Right lobe of liver (tissue), 6 donors: Measurements from ENCODE around the gene PRAC1. TPM values are rescaled to one million over a fixed set of nuclear protein-coding genes. Genes with fewer than 3 reads are reported as not detected.

Source experiments
- ATAC-seq, 4 donors: fragments of 200-7000 bp; cut with Tn5 transposase; one replicate each; pipeline ENCODE4 v1.9.1; 2020; ENCODE audit warnings: mild to moderate bottlenecking in 4 of 4, moderate library complexity in 4 of 4
- DNase-seq, 3 donors: peaks; one replicate each; pipeline ENCODE4 v3.0.0-alpha.2; 2020
- H3K27ac ChIP-seq, 3 donors: fragments of 200-600 bp; one replicate each; pipeline ENCODE4 v1.8.0; 2022
- H3K27me3 ChIP-seq, 2 donors: fragments of 200-600 bp; one replicate each; pipeline ENCODE4 v1.8.0; 2022
- H3K36me3 ChIP-seq, 4 donors: fragments of 200-600 bp; sonication (generic) in 1 of 4; one replicate each; pipeline versions ENCODE4 v1.5.1 to v1.8.0; 2017 to 2022; ENCODE audit warnings: control low read depth in 1 of 4
- H3K4me1 ChIP-seq, 4 donors: fragments of 200-600 bp; sonication (generic) in 1 of 4; one replicate each; pipeline versions ENCODE4 v1.5.1 to v1.8.0; 2017 to 2022; ENCODE audit warnings: control low read depth in 1 of 4
- H3K4me3 ChIP-seq, 3 donors: fragments of 200-600 bp; one replicate each; pipeline ENCODE4 v1.8.0; 2022
- H3K9me3 ChIP-seq, 4 donors: fragments of 200-600 bp; sonication (generic) in 1 of 4; one replicate each; pipeline versions ENCODE4 v1.5.1 to v1.8.0; 2017 to 2022; ENCODE audit warnings: control low read depth in 1 of 4
- POLR2A ChIP-seq: fragments of 450-650 bp; IDR thresholded peaks from one replicate; pipeline ENCODE4 v1.6.1; 2017; ENCODE audit warnings: antibody characterized with exemption, mild to moderate bottlenecking
- WGBS: methylation state at CpG from one replicate; pipeline ENCODE4 v1.1.6; 2018; ENCODE audit warnings: low coverage, low lambda C conversion rate; ENCODE audit not compliant: insufficient coverage; ENCODE audit errors: missing lambda C conversion rate; 5-methylcytosine and 5-hydroxymethylcytosine counted together
- intact Hi-C, 2 donors: fragments of 100-400 bp; cut with DNase I; formaldehyde crosslinking; loops; one replicate each; pipeline versions ENCODE4 v1.11.2 to v1.14.1; 2022
- total RNA-seq, 6 experiments: library from RNA; depleted of rRNA in 2 of 6; stranded (reverse); fragments of >200 nt in 2 of 6; fragmentation: NEBNext Ultra II Directional in 3 of 6; extraction: Animal tissue kit (Norgen Biotek cat#: 25700) in 3 of 6; gene quantifications; one replicate each; pipeline versions ENCODE4 v1.1.0 to v1.2.4, GENCODE V29; 2016 to 2023
- TF ChIP-seq, protein P1 (sequence below), 4 donors: fragments of 200-600 bp in 3 of 4; fragments of 450-650 bp in 1 of 4; IDR thresholded peaks; one replicate each; pipeline versions ENCODE4 v1.5.1 to v1.8.0; 2016 to 2022; ENCODE audit warnings: antibody characterized with exemption in 4 of 4, mild to moderate bottlenecking in 2 of 4
- donor health status: DM: no; HTN: yes; CAD: no.
- donor health status: DM: no; HTN: no; CAD: no.
- donor health status: DM: no; HTN: no; CAD: no.
- donor health status: DM: no; HTN: yes; CAD: no.
- donor health status: DM: no; HTN: yes; CAD: no.

PRAC1 gene
- total RNA-seq, 6 experiments from 2014 or later: not detected

DNA sequence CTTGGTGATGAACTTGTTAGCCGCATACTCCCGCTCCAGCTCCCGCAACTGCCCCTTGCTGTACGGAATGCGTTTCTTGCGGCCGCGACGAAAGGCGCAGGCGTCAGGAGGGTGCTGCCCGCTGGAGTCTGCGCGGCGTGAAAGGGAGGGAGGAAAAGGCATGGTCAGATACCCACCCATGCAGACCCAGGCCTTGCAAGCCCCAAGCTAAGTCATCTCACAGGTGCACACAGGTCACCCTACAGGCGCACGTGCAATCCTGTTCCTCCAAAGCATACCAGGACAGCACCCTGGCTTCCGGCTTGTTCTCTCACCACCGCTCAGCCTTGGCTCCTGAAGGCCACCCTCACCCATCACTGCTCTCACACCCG, 4.6 kb upstream of the PRAC1 start:
- Histone ChIP-seq H3K4me1 (peaks cover 0 to 9% (median 0%) of the 10 kb centered on the region in 4 donors), H3K27ac (no peak overlapping the region), H3K9me3 (no peaks in the 10 kb centered on the region), H3K27me3 (peaks cover 16 to 77% of the 10 kb centered on the region in 2 donors), H3K36me3 (no peaks in the 10 kb centered on the region), H3K4me3 (no peak overlapping the region)
- TF ChIP-seq, protein P1, sequence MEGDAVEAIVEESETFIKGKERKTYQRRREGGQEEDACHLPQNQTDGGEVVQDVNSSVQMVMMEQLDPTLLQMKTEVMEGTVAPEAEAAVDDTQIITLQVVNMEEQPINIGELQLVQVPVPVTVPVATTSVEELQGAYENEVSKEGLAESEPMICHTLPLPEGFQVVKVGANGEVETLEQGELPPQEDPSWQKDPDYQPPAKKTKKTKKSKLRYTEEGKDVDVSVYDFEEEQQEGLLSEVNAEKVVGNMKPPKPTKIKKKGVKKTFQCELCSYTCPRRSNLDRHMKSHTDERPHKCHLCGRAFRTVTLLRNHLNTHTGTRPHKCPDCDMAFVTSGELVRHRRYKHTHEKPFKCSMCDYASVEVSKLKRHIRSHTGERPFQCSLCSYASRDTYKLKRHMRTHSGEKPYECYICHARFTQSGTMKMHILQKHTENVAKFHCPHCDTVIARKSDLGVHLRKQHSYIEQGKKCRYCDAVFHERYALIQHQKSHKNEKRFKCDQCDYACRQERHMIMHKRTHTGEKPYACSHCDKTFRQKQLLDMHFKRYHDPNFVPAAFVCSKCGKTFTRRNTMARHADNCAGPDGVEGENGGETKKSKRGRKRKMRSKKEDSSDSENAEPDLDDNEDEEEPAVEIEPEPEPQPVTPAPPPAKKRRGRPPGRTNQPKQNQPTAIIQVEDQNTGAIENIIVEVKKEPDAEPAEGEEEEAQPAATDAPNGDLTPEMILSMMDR (IDR thresholded peaks at IDR 0.05): no peak
- TF ChIP-seq POLR2A: no peak
- WGBS: 6% methylated on average over 16 of the region's 20 CpGs
- DNase-seq (no peak), ATAC-seq (no peak)
- intact Hi-C loops: loop anchor here in 1 of 2 donors (10.0 kb wide), 1 partner anchor 58 kb away; no protein-coding TSS in a partner anchor

DNA sequence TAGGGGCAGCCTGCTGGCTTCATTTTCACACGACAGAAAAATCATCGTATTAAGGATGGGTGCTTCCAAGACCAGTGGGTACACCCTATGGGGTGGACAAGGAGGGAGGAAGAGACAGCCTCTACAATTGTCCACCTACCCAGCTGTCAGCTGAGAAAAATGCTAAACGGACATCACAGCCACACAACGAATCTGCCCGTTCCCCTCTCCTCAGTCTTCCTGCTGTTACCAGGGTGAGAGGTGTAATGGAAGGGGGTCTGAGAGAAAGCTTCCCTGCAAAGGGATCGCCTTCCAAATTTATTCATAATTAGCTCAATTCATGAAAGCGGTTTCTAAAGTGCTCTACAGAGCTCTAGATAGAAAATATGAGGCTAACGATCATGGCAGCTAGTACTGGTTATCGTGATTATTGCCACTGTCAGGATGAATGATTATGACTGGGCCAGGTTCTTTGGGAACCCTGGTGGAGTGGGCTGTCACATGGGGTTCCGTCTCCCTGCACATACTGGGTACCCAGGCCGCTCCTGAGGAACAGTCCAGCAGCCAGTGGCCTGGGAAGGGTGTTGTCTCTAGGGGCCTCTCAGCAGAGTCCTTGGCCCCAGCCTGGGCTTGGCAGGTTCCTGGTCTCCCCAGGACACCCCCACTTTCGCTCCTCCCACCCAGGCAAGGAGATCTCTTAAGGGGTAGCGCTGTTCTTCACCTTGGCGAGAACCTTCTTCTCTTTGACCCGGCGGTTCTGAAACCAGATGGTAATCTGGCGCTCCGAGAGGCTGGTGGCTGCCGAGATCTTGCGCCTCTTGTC, 4.0 kb upstream of the PRAC1 start:
- 9% methylated on average over 20 of the region's 20 CpGs for WGBS
- Histone ChIP-seq H3K36me3 (no peaks in the 10 kb centered on the region), H3K27me3 (peaks cover 17 to 78% of the 10 kb centered on the region in 2 donors), H3K4me3 (no peak overlapping the region), H3K4me1 (peaks cover 0 to 9% (median 0%) of the 10 kb centered on the region in 4 donors), H3K27ac (no peak overlapping the region), H3K9me3 (no peaks in the 10 kb centered on the region)
- intact Hi-C loops: loop anchor here in 1 of 2 donors (10.0 kb wide), 1 partner anchor 58 kb away; no protein-coding TSS in a partner anchor
- ATAC-seq (no peak), DNase-seq (no peak)
- TF ChIP-seq, protein P1 (IDR thresholded peaks at IDR 0.05): no peak
- no peak for TF ChIP-seq POLR2A

DNA sequence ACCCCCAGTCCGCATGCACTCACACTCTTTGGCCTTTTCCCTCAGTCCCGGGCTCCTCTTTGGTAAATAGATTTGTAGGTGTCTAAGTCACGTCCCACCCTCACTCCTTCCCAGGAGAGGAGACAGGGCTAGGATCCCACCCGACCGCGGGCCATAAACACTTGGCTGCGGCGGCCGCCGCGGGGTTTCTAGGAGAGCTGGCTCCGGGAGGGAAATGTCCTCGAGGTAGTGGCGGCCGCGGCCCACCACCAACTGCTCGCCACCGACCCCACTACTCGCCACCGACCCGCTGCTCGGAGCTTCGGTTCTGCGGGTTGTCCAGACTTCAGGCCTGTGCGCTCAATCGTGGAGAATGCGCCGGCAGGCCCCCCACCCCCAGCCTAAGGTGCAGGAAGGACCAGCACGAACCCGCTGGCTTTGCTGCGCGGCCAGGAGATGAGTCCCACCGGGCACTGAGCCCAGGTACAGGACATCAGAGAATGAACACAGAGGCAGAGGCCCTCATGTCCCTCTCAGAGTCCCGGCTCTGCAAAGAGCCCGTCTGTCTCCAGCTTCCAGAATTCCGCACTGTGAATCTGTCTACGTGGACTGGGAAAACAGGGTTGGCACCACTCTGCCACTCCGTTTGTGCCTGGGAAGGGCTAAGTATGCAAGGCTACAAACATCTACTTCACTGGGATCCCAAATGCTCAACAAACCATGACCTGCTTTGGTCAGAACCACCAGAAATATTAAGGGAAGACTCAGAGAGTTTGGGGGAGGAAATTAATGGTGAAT, 3.2 kb upstream of the PRAC1 start:
- Histone ChIP-seq H3K9me3 (no peaks in the 10 kb centered on the region), H3K36me3 (no peaks in the 10 kb centered on the region), H3K27me3 (peaks cover 17 to 71% of the 10 kb centered on the region in 2 donors), H3K27ac (no peak overlapping the region), H3K4me3 (no peak overlapping the region), H3K4me1 (peaks cover 0 to 9% (median 0%) of the 10 kb centered on the region in 4 donors)
- intact Hi-C loops: loop anchor here in 1 of 2 donors (10.0 kb wide), 1 partner anchor 59 kb away; no protein-coding TSS in a partner anchor
- WGBS: 8% methylated on average over 20 of the region's 38 CpGs
- ATAC-seq (no peak), DNase-seq (no peak)
- TF ChIP-seq, protein P1 (IDR thresholded peaks at IDR 0.05): no peak
- TF ChIP-seq POLR2A: no peak

DNA sequence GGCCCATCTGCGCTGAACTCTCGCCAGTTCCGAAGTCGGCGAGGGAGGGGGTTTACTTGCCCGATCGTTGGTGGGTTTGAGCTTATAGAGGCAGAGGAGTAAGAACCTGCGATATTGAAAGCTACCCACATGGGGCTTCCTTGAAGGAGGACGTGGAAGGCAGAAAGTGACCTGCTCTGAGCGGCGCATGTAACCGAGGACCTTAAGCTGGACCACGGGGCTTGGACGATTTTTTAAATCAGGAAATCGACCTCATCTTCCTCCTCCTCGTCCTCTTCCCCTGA, 2.6 kb upstream of the PRAC1 start:
- no peak for ATAC-seq
- H3K27me3 ChIP-seq: peaks cover 19 to 73% of the 10 kb centered on the region in 2 donors
- no peak for DNase-seq
- intact Hi-C loops: loop anchor here in 1 of 2 donors (10.0 kb wide), 1 partner anchor 60 kb away; no protein-coding TSS in a partner anchor
- peaks cover 0 to 9% (median 0%) of the 10 kb centered on the region in 4 donors for H3K4me1 ChIP-seq
- H3K27ac ChIP-seq: no peak overlapping the region
- no peaks in the 10 kb centered on the region for H3K36me3 ChIP-seq
- WGBS: 2% methylated on average over 12 of the region's 16 CpGs
- no peak overlapping the region for H3K4me3 ChIP-seq
- TF ChIP-seq POLR2A: no peak
- TF ChIP-seq, protein P1 (IDR thresholded peaks at IDR 0.05): no peak
- no peaks in the 10 kb centered on the region for H3K9me3 ChIP-seq
